ENCODE results near the gene KIF26A.

KIF26A gene

DNA sequence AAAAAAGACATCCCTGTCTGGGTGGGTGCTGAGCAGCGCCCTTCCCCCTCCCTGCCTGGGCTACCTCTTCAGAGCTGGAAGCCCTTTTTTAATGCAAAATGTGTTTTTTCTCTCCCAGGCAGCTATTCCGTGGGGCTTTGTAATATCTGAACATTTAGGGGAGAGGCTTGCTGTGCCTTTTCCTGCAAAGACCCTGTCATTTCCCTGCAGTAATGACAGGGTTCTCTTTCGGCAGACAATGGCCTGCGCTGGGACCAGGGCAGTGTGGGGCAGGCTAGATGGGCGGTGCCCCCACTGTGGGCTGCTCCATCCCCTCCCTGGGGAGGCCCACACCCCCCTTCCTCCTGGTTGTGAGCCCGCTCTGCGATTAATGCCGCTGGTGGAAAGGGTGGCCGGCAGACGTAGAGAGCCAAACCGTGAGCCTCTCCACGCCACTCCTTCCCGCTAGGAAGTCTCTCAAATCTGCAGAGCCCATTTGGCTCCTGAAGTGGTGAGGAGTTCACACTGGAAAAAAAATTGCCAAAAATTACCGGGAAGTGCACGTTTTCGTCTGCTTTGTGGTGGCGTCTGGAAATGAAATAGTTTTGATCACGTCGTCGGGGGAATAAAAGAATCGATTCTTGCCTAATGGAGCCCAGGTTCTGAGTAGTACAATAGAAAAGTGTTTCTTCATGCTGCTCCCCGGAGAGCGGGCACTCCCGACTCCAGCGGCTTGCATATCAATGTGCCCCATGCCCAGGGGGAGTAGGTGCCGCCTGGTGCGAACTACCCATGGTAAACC, 31.5 kb downstream of the KIF26A start:
- Histone ChIP-seq H3K36me3 (replicated peaks; ENCODE audit: low read depth, low read length) (no peaks in the 10 kb centered on the region), H3K9me3 (ENCODE audit: insufficient read depth, low read length) (no peaks in the 10 kb centered on the region), H3K4me3 (ENCODE audit: low read length) (no peak overlapping the region), H3K4me1 (ENCODE audit: low read length) (no peaks in the 10 kb centered on the region), H3K79me2 (ENCODE audit: low read length) (no peaks in the 10 kb centered on the region), H3K27me3 (ENCODE audit: low read depth, low read length) (no peaks in the 10 kb centered on the region), H3K9ac (ENCODE audit: low read length) (no peak overlapping the region), H3K27ac (ENCODE audit: low read length) (no peak overlapping the region), H4K20me1 (ENCODE audit: insufficient read depth, low read length) (no peaks in the 10 kb centered on the region), H2AFZ (ENCODE audit: low read depth, low read length) (no peak overlapping the region), H3K4me2 (ENCODE audit: low read length) (no peak overlapping the region)
- TF ChIP-seq, protein P1, sequence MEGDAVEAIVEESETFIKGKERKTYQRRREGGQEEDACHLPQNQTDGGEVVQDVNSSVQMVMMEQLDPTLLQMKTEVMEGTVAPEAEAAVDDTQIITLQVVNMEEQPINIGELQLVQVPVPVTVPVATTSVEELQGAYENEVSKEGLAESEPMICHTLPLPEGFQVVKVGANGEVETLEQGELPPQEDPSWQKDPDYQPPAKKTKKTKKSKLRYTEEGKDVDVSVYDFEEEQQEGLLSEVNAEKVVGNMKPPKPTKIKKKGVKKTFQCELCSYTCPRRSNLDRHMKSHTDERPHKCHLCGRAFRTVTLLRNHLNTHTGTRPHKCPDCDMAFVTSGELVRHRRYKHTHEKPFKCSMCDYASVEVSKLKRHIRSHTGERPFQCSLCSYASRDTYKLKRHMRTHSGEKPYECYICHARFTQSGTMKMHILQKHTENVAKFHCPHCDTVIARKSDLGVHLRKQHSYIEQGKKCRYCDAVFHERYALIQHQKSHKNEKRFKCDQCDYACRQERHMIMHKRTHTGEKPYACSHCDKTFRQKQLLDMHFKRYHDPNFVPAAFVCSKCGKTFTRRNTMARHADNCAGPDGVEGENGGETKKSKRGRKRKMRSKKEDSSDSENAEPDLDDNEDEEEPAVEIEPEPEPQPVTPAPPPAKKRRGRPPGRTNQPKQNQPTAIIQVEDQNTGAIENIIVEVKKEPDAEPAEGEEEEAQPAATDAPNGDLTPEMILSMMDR (IDR thresholded peaks at IDR 0.05; ENCODE audit: low read depth, low read length), result no peak
- no peak for TF ChIP-seq EZH2phosphoT487 (IDR thresholded peaks at IDR 0.05; ENCODE audit: low read depth)

DNA sequence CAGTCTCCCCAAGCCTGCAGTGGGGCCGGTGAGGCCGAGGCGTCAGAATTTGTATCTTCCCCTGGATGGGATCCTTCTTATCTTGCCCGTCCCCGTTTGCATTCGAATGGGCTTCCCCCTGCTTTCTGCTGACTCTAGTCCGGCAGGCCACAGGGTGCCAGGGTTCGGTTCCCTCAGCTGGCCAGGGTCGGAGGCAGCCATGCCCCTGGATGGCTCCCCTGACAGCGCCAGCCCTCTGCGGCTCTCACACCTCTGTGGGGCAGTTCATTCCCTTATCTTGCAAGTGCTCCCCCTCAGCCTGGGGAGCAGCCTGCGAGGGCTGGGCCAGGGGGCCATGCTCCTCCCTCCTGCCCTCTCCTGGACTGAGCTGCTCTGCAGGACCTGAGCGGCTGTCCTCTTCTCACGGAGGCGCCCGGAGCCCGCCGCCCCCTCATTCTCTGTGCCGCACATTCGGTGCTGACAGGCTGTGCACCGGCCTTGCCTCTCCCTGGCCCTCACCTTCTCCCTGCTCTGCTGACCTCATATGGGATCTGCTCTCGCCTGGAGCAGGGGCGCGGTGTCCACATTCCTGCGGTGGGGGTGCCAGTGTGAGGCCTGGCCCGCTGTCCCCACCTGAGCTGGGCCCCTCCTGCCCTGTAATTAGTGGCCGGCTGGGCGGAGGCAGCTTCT, 32.8 kb downstream of the KIF26A start:
- Histone ChIP-seq H3K36me3 (replicated peaks; ENCODE audit: low read depth, low read length) (no peaks in the 10 kb centered on the region), H3K9me3 (ENCODE audit: insufficient read depth, low read length) (no peaks in the 10 kb centered on the region), H3K27ac (ENCODE audit: low read length) (no peak overlapping the region), H3K4me3 (ENCODE audit: low read length) (no peak overlapping the region), H3K79me2 (ENCODE audit: low read length) (no peaks in the 10 kb centered on the region), H3K27me3 (ENCODE audit: low read depth, low read length) (no peaks in the 10 kb centered on the region), H2AFZ (ENCODE audit: low read depth, low read length) (no peak overlapping the region), H3K4me1 (ENCODE audit: low read length) (no peaks in the 10 kb centered on the region), H3K9ac (ENCODE audit: low read length) (no peak overlapping the region), H3K4me2 (ENCODE audit: low read length) (no peak overlapping the region), H4K20me1 (ENCODE audit: insufficient read depth, low read length) (no peaks in the 10 kb centered on the region)
- TF ChIP-seq, protein P1 (IDR thresholded peaks at IDR 0.05; ENCODE audit: low read depth, low read length), result no peak
- no peak for TF ChIP-seq EZH2phosphoT487 (IDR thresholded peaks at IDR 0.05; ENCODE audit: low read depth)

DNA sequence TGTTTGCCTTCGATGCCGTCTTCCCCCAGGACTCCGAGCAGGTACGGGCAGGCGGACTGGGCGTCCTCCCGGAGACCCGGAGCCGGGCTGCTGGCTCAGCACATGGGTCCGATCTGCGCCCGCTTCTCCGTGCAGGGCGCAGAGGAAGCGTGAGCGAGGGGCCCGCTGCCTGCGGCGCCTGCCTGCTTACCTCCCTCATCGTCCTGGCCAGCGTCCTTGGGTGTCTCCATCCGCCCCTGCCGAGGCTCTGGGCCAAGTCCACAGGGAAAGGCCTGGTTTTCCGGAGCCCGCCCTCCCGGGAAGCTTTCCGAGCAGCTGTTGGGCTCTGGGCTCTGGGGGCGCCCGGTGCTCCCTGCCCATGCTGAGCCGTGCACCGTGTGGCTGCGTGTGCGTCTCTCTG, 33.5 kb downstream of the KIF26A start:
- Histone ChIP-seq H3K27me3 (ENCODE audit: low read depth, low read length) (no peaks in the 10 kb centered on the region), H3K79me2 (ENCODE audit: low read length) (no peaks in the 10 kb centered on the region), H2AFZ (ENCODE audit: low read depth, low read length) (no peak overlapping the region), H3K4me1 (ENCODE audit: low read length) (no peaks in the 10 kb centered on the region), H3K36me3 (replicated peaks; ENCODE audit: low read depth, low read length) (no peaks in the 10 kb centered on the region), H4K20me1 (ENCODE audit: insufficient read depth, low read length) (no peaks in the 10 kb centered on the region), H3K4me3 (ENCODE audit: low read length) (no peak overlapping the region), H3K4me2 (ENCODE audit: low read length) (no peak overlapping the region), H3K9ac (ENCODE audit: low read length) (no peak overlapping the region), H3K9me3 (ENCODE audit: insufficient read depth, low read length) (no peaks in the 10 kb centered on the region), H3K27ac (ENCODE audit: low read length) (no peak overlapping the region)
- TF ChIP-seq, protein P1 (IDR thresholded peaks at IDR 0.05; ENCODE audit: low read depth, low read length), result no peak
- TF ChIP-seq EZH2phosphoT487 (IDR thresholded peaks at IDR 0.05; ENCODE audit: low read depth), result no peak

DNA sequence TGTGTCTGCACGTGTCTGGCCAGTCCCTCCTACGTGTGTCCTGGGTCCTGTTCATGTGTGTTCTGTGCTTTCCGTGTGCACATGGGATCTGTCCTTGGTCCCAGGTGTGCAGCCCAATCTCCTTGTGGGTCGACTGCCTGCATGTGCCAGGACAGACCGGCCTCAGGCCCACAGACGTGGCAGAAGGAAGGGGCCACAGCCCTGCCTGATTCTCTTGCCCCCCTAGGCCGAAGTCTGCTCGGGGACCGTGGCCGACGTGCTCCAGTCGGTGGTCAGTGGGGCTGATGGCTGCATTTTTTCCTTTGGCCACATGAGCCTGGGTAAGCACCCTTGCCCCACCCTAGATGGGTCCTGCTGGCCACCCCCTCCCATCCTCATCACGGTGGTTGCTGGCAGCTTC, 34.0 kb downstream of the KIF26A start:
- no peak overlapping the region for H3K4me2 ChIP-seq (ENCODE audit: low read length)
- no peaks in the 10 kb centered on the region for H3K4me1 ChIP-seq (ENCODE audit: low read length)
- H3K36me3 ChIP-seq (replicated peaks; ENCODE audit: low read depth, low read length), result no peaks in the 10 kb centered on the region
- H4K20me1 ChIP-seq (ENCODE audit: insufficient read depth, low read length), result no peaks in the 10 kb centered on the region
- no peak overlapping the region for H3K27ac ChIP-seq (ENCODE audit: low read length)
- no peaks in the 10 kb centered on the region for H3K9me3 ChIP-seq (ENCODE audit: insufficient read depth, low read length)
- no peak overlapping the region for H3K9ac ChIP-seq (ENCODE audit: low read length)
- H3K79me2 ChIP-seq (ENCODE audit: low read length), result no peaks in the 10 kb centered on the region
- H3K4me3 ChIP-seq (ENCODE audit: low read length), result no peak overlapping the region
- TF ChIP-seq EZH2phosphoT487 (IDR thresholded peaks at IDR 0.05; ENCODE audit: low read depth), result no peak
- TF ChIP-seq, protein P1 (IDR thresholded peaks at IDR 0.05; ENCODE audit: low read depth, low read length), result no peak
- no peaks in the 10 kb centered on the region for H3K27me3 ChIP-seq (ENCODE audit: low read depth, low read length)
- H2AFZ ChIP-seq (ENCODE audit: low read depth, low read length), result no peak overlapping the region

All from OCI-LY3 (cell line).